Sigmoid colon (tissue), 7 donors: ENCODE data around the gene ALPG. TPM values are rescaled to one million over a fixed set of nuclear protein-coding genes. Genes with fewer than 3 reads are reported as not detected.
"Not testable (repeated sequence)": the region's sequence is repeated elsewhere in the genome, so short reads cannot be mapped to it uniquely, and the experiment has no call there.

Experiments
- DNase-seq: peaks from one replicate; pipeline ENCODE4 v3.0.0-alpha.2; 2019
- H3K27ac ChIP-seq, 4 donors: fragments of 200-600 bp; sonication (generic); one replicate each; pipeline ENCODE4 v1.5.1; 2016 to 2019; ENCODE audit warnings: mild to moderate bottlenecking in 1 of 4
- H3K27me3 ChIP-seq, 3 donors: fragments of 200-600 bp; sonication (generic); one replicate each; pipeline ENCODE4 v1.5.1; 2019; ENCODE audit warnings: mild to moderate bottlenecking in 1 of 3
- H3K36me3 ChIP-seq, 4 donors: fragments of 200-600 bp; sonication (generic); one replicate each; pipeline ENCODE4 v1.5.1; 2016 to 2019
- H3K4me1 ChIP-seq, 4 donors: fragments of 200-600 bp; sonication (generic); one replicate each; pipeline ENCODE4 v1.5.1; 2017 to 2019
- H3K4me3 ChIP-seq, 4 donors: fragments of 200-600 bp; sonication (generic); one replicate each; pipeline ENCODE4 v1.5.1; 2017 to 2019; ENCODE audit warnings: mild to moderate bottlenecking in 2 of 4, moderate library complexity in 1 of 4
- H3K9me3 ChIP-seq, 4 donors: fragments of 200-600 bp in 3 of 4; sonication (generic) in 3 of 4; one replicate each; pipeline versions ENCODE4 v1.5.1 to v1.6.1; 2013 to 2019
- CTCF ChIP-seq, 4 experiments: fragments of 450-650 bp in 3 of 4; fragments of 200-600 bp in 1 of 4; IDR thresholded peaks; one replicate each; pipeline ENCODE4 v1.5.1; 2016 to 2019; ENCODE audit warnings: antibody characterized with exemption in 4 of 4, mild to moderate bottlenecking in 3 of 4, moderate library complexity in 2 of 4
- EP300 ChIP-seq, 4 donors: sonication (generic); formaldehyde crosslinking; IDR thresholded peaks; one replicate each; pipeline ENCODE4 v1.6.1; 2017; ENCODE audit warnings: antibody characterized with exemption in 4 of 4
- POLR2A ChIP-seq, 2 donors: fragments of 450-650 bp; IDR thresholded peaks; one replicate each; pipeline ENCODE4 v1.6.1; 2016; ENCODE audit warnings: antibody characterized with exemption in 2 of 2, mild to moderate bottlenecking in 2 of 2, moderate library complexity in 2 of 2
- POLR2AphosphoS5 ChIP-seq, 4 donors: sonication (generic); formaldehyde crosslinking; IDR thresholded peaks; one replicate each; pipeline ENCODE4 v1.6.1; 2017; ENCODE audit warnings: antibody characterized with exemption in 4 of 4
- WGBS, 2 donors: extraction: QIAGEN DNeasy Blood & Tissue Kit; methylation state at CpG; one replicate each; pipeline ENCODE4 v1.1.7; 2013; 5-methylcytosine and 5-hydroxymethylcytosine counted together
- intact Hi-C: fragments of 100-400 bp; cut with DNase I; formaldehyde crosslinking; loops from one replicate; pipeline ENCODE4 v1.15.1; 2023
- polyA plus RNA-seq, 3 donors: library from polyadenylated mRNA; stranded (reverse); fragments of 200-250 nt; gene quantifications; one replicate each; pipeline ENCODE4 v1.2.3, GENCODE V29; 2013
- total RNA-seq, 4 donors: library from RNA; depleted of rRNA; stranded (reverse); fragments of >200 nt; gene quantifications; one replicate each; pipeline ENCODE4 v1.1.0, GENCODE V29; 2016
- donor health status: healthy with polysubstance abuse.
- donor health status: Bipolar disorder and iron deficiency.
- donor health status: healthy.

The ALPG gene
- total and polyA plus RNA-seq, 7 donors = 0.10 TPM; not detected in 6

- Histone ChIP-seq H3K9me3 (no peaks in the 10 kb centered on the region), H3K27me3 (peaks cover 3 to 40% (median 11%) of the 10 kb centered on the region in 3 donors), H3K4me1 (peaks cover 0 to under 1% (median under 1%) of the 10 kb centered on the region in 4 donors), H3K4me3 (no peak overlapping the region), H3K27ac (no peak overlapping the region), H3K36me3 (no peaks in the 10 kb centered on the region)
- 85 to 89% methylated on average over 8 of the region's 8 CpGs for WGBS, 2 donors
- no peak for DNase-seq
- intact Hi-C loops = no loop called here
- TF ChIP-seq POLR2AphosphoS5 (IDR thresholded peaks at IDR 0.05) (no peak), POLR2A (IDR thresholded peaks at IDR 0.05) (no peak), EP300 (IDR thresholded peaks at IDR 0.05) (no peak), CTCF (IDR thresholded peaks at IDR 0.05) (no peak)
Measured at GRCh38 chr2:232393556-232393955, 13.1 kb upstream of the ALPG start.

GRCh38 chr2:232394431-232394830, 12.2 kb upstream of the ALPG start:
- H3K36me3 ChIP-seq, H3K4me1 ChIP-seq, H3K27ac ChIP-seq, H3K9me3 ChIP-seq, DNase-seq, H3K4me3 ChIP-seq, intact Hi-C loops: not testable (repeated sequence)
- 92 to 93% methylated on average over 7 of the region's 7 CpGs for WGBS, 2 donors
- peaks cover 0 to 38% (median 6%) of the 10 kb centered on the region in 3 donors for H3K27me3 ChIP-seq

GRCh38 chr2:232395586-232395985, 11.1 kb upstream of the ALPG start:
- no peaks in the 10 kb centered on the region for H3K4me1 ChIP-seq
- H3K9me3 ChIP-seq = no peaks in the 10 kb centered on the region
- peaks cover 0 to 28% (median 6%) of the 10 kb centered on the region in 3 donors for H3K27me3 ChIP-seq

GRCh38 chr2:232396683-232397082, 10.0 kb upstream of the ALPG start:
- H3K27me3 ChIP-seq = peaks cover 0 to 17% (median 6%) of the 10 kb centered on the region in 3 donors
- WGBS, 2 donors = 82 to 89% methylated on average over 2 of the region's 2 CpGs
- no peak for DNase-seq

More at GRCh38 chr2:232395586-232395985, 11.1 kb upstream of the ALPG start:
- WGBS, 2 donors = 59 to 81% methylated on average over 1 of the region's 1 CpG
- intact Hi-C loops = no loop called here
- TF ChIP-seq POLR2A (IDR thresholded peaks at IDR 0.05) = no peak
- Histone ChIP-seq H3K27ac (no peak overlapping the region), H3K4me3 (no peak overlapping the region), H3K36me3 (no peaks in the 10 kb centered on the region)
- no peak for DNase-seq

GRCh38 chr2:232398293-232399034, 8.2 kb upstream of the ALPG start:
- H3K4me1 ChIP-seq = no peaks in the 10 kb centered on the region
- whole genome bisulfite sequencing, 2 donors = 65 to 88% methylated on average over 5 of the region's 5 CpGs
- no peak overlapping the region for H3K4me3 ChIP-seq
- H3K9me3 ChIP-seq = no peaks in the 10 kb centered on the region
- no peak for DNase-seq
- no peak overlapping the region for H3K27ac ChIP-seq
- peaks cover 0 to 11% (median 6%) of the 10 kb centered on the region in 3 donors for H3K27me3 ChIP-seq
- no peaks in the 10 kb centered on the region for H3K36me3 ChIP-seq
- intact Hi-C loops = no loop called here
- no peak for TF ChIP-seq EP300 (IDR thresholded peaks at IDR 0.05)
- TF ChIP-seq CTCF (IDR thresholded peaks at IDR 0.05) = no peak
- no peak for TF ChIP-seq POLR2A (IDR thresholded peaks at IDR 0.05)
- TF ChIP-seq POLR2AphosphoS5 (IDR thresholded peaks at IDR 0.05) = no peak

More at GRCh38 chr2:232396683-232397082, 10.0 kb upstream of the ALPG start:
- Histone ChIP-seq H3K4me1 (no peaks in the 10 kb centered on the region), H3K36me3 (no peaks in the 10 kb centered on the region), H3K9me3 (no peaks in the 10 kb centered on the region), H3K27ac (no peak overlapping the region), H3K4me3 (no peak overlapping the region)
- TF ChIP-seq POLR2AphosphoS5 (IDR thresholded peaks at IDR 0.05) (no peak), EP300 (IDR thresholded peaks at IDR 0.05) (no peak), CTCF (IDR thresholded peaks at IDR 0.05) (no peak), POLR2A (IDR thresholded peaks at IDR 0.05) (no peak)
- intact Hi-C loops = no loop called here
